ENCODE results near the gene VWA8.
"Not testable (repeated sequence)": the region's sequence is repeated elsewhere in the genome, so short reads cannot be mapped to it uniquely, and the experiment has no call there.

Gene VWA8

DNA sequence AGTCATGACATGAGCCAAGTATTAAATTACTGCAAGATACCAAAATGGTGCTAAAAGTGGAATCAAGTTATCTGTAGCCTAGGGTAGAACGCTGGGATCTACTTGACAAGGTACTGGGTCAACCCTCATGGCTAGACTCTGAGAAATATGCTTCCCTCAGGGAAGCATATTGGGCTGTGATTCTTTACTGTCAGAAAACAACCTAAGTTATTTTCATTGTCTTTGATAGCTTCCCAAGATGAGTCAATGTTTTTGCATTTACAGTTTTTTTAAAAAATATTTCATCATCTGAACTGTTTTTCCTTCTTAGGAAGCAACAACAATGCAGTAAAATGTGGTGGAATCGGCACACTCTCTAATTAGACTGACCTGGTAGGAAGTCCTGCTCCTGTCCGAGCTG, 285.6 kb downstream of the VWA8 start:
- DNase-seq, result no peak

DNA sequence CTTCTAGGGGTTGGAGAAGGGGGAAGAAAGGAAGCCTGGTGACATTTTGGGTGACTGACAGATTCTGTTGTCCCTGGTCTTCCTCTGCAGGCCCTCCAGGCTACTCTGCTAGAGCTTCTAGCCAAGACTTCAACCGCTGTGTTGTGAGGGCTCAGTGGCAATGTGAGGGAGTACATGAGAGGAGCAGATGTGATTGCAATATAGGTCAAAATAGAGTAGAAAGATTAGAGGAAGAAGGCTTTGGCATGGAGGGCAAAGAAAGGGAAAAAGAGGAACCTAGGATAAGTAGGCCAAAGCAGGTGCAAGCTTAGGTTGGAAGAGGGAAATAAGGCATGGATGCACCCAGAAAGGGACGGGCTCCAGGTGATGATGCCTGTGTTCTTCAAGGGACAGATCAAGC, 286.7 kb downstream of the VWA8 start:
- DNase-seq, result no peak

- DNase-seq, result no peak
These were observed 287.3 kb downstream of the VWA8 start for GRCh38 chr13:41673640-41674039.

DNA sequence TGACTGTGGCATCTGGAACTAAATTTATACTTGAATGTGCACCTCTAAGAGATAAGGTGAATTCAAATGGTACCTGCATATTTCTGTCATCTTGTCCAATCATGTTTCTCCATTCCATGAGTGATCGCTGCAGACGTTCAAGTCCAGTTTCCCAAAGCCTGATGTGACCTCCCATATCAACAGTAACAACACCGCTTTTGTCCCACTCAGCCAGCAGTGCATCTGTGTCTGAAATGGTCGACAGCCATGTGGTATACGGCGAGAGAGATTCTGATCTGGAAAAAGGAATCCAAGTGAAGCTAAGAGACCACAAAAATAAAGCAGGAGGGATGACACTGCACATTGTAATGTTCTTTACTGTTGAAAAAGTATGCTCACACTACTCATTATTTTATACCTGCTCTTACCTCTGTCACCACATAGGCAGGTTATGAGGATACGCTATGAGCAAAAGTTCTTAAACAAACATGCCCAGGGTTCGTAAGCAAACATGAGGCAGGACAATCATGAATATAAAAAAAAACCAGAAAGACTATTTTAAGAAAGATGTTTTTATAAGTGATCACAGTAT, 290.0 kb downstream of the VWA8 start:
- no peak for DNase-seq

DNA sequence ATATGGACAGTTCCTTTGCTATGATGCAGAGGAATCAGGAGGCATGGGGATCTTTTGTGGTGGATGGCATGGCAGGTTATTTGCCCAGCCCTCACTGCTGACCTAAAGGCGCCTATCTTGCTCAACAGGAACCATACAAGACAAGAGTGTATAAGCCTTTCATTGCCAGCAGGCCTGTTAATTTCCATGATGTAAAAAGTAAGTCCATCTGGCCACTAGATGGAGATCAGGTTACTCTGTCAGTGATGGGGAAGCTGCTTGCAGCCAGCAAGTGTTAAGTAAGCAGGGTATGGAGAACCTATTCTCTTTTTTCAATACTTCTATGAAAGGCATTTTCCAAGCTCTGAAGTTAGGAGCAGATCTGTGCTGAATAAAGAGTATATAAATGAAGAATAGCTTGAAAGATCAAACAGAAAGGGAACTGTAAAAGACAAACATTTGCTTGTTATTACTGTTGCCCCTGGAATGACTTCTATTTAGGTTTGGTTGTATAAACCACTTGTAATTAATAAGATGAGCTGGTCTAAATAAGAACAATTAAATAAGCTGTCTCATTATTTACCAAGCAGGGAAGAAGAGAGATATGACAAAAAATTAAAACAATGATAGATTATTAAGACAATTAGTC, 292.7 kb downstream of the VWA8 start:
- no peak for DNase-seq

- DNase-seq, result no peak
These were observed 294.3 kb downstream of the VWA8 start for GRCh38 chr13:41666644-41667043.

GRCh38 chr13:41660411-41660810, 300.5 kb downstream of the VWA8 start:
- DNase-seq, result no peak

GRCh38 chr13:41658057-41658661, 302.8 kb downstream of the VWA8 start:
- DNase-seq, result no peak

GRCh38 chr13:41655997-41656396, 304.9 kb downstream of the VWA8 start:
- DNase-seq, result no peak

GRCh38 chr13:41654796-41655195, 306.1 kb downstream of the VWA8 start:
- DNase-seq, result no peak

- DNase-seq, result no peak
These were observed 308.1 kb downstream of the VWA8 start for GRCh38 chr13:41652735-41653361.

GRCh38 chr13:41651413-41652058, 309.4 kb downstream of the VWA8 start:
- no peak for DNase-seq

DNA sequence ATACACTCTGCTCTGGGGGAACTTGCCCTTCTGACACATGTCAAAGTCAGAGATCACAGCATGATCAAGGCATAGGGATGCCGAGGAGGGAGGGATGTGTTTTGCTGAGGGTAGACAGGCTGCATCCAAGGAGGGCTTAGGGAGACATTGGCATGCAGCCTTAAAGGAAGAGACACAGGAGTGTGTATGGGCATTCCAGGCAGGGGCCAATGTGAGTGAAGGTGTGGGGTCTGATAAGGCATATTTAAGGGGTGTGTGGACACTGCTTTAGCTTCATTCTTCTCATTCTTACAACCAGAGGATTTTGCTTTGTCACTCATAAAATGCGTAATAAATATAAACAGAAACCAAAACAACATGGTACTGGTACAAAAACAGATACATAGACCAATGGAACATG, 310.2 kb downstream of the VWA8 start:
- no peak for DNase-seq

- no peak for DNase-seq
These were observed 311.2 kb downstream of the VWA8 start for GRCh38 chr13:41649659-41650058.

DNA sequence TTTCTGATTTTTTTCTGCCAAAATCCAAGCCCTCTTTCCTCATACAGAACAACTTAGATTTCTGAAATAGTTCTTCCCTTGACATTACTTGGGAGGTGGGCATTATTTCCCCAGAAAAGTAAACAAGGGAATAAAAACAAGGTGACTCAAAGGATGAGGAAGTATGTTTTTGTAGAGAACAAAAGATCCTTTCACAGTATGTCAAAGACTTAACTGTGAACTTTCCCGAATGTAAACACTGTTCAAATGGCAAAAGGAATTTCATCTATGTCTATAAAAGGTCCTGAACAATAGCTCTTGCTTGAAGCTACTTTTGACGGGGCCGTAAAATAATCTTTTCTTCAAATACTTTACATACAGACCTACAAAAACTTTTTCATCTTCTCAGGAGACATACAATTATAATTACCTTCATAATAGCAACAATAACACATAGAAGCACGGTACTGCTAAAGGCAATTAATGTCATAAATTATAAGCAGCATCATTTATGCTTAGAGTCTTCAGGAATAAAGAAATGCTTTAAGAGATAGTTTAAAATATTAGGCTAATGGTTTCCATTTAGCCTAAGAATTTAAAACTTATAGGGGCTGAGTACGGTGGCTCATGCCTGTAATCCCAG, 312.5 kb downstream of the VWA8 start:
- DNase-seq, result no peak

GRCh38 chr13:41647699-41648313, 313.1 kb downstream of the VWA8 start:
- not testable (repeated sequence) for DNase-seq

DNA sequence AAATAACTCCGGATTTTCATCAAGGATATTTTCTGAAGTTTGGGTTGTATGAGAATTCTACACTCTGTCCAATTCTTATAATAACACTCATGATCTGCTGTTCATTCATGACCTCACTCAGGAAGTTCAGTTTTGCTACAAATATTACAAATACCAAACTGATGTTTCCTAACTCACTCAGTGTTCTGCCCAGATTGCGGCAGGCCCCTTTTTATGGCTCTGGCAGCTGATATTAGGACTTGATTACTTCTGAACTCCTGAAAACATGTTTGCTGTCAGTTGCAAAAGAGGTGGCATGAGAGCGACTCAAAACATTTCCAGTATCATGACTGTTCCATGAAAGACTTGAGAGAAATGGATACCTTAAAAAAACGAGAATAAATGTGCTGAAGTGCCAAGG, 315.6 kb downstream of the VWA8 start:
- no peak for DNase-seq

- DNase-seq, result no peak
These were observed 316.2 kb downstream of the VWA8 start for GRCh38 chr13:41644742-41645141.

DNA sequence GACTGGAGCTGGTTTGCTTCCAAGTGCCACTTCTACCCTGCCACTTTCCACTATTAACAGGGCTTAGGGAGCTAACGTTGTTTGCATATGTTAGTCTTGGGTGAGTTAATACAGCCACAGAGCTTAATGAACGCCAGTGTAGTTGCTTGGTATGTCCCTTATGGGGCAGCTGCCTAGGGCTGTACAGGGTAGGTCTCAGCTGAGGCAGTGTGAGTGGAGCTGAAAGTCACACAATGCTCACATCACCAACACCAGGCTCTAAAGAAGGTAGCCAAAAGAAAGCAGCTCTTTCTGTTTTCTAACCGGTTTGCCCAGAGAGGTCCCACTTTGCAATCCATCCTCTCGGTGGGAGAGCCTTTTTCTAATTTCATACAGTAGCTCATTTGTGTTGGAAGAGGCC, 317.4 kb downstream of the VWA8 start:
- no peak for DNase-seq

- DNase-seq, result no peak
These were observed 318.9 kb downstream of the VWA8 start for GRCh38 chr13:41641961-41642360.

GRCh38 chr13:41641429-41641828, 319.5 kb downstream of the VWA8 start:
- no peak for DNase-seq

DNA sequence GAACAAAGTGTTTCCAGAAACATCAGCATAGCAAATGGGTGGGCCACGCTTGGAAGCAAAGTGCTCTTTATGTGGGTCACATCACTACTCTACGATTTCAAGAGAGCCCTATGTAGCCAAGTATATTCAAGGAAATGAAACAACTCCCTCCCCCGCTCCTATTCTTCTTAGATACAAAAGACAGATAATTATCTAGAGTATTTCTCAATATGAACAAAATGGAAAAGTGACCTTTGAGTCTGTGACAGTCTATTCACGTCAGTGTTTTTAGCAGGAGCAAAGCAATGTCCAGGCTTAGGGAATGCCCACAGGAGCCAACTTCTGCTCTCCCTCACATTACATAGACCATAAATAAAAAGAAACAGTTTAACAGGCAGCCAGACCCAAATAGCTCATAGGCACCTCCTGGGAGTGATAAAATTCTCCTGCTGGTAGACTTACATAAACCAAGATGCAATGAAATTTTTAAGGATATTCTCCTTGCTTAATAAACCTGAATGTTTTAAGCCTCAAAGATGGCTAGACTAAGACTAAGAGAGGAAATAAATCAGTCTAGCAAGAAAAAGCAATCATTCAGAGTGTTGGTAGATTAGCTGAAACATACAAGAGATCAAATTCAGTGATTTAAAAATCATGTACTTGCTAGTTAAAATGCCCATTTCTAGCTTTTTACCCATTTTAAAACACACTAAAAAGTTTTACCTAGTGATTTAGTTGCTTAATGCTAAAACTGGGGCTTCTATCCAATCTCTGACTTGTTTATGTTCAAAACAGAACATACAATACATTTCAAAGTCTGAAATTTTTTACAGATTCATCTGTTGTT, 320.7 kb downstream of the VWA8 start:
- no peak for DNase-seq
